NT2/D1 (cell line): ENCODE results near the gene NADSYN1.

Experiments
- DNase-seq: peaks from one replicate; pipeline ENCODE4 v3.0.0-alpha.2; 2011; ENCODE audit warnings: low read depth, low spot score
- H3K27me3 ChIP-seq: 2 replicates; pipeline ENCODE4 v1.6.0; 2011; ENCODE audit warnings: mild to moderate bottlenecking; ENCODE audit not compliant: insufficient read length, insufficient read depth
- H3K36me3 ChIP-seq: 2 replicates; pipeline ENCODE4 v1.6.1; 2011; ENCODE audit warnings: mild to moderate bottlenecking, low read length, mixed read lengths; ENCODE audit not compliant: insufficient read depth, insufficient read length
- H3K4me1 ChIP-seq: 2 replicates; pipeline ENCODE4 v1.5.1; 2011; ENCODE audit not compliant: insufficient read depth, insufficient read length
- H3K4me3 ChIP-seq: 2 replicates; pipeline ENCODE4 v1.5.1; 2011; ENCODE audit warnings: low read depth; ENCODE audit not compliant: insufficient read length
- H3K9ac ChIP-seq: 2 replicates; pipeline ENCODE4 v1.6.0; 2011; ENCODE audit warnings: low read depth; ENCODE audit not compliant: insufficient read length
- H3K9me3 ChIP-seq: 2 replicates; pipeline ENCODE4 v1.5.1; 2011; ENCODE audit warnings: mild to moderate bottlenecking, low read length; ENCODE audit not compliant: insufficient read depth
- SUZ12 ChIP-seq: IDR thresholded peaks from 2 replicates; pipeline ENCODE4 v1.6.1; 2011; ENCODE audit not compliant: insufficient read length, insufficient read depth; ENCODE audit errors: extremely low read depth
- YY1 ChIP-seq: IDR thresholded peaks from 2 replicates; pipeline ENCODE4 v1.6.1; 2011; ENCODE audit not compliant: insufficient read length, insufficient read depth
- ZNF274 ChIP-seq: IDR thresholded peaks from 2 replicates; pipeline ENCODE4 v1.6.1; 2011; ENCODE audit warnings: mild to moderate bottlenecking, low read depth, low read length

The NADSYN1 gene

DNA sequence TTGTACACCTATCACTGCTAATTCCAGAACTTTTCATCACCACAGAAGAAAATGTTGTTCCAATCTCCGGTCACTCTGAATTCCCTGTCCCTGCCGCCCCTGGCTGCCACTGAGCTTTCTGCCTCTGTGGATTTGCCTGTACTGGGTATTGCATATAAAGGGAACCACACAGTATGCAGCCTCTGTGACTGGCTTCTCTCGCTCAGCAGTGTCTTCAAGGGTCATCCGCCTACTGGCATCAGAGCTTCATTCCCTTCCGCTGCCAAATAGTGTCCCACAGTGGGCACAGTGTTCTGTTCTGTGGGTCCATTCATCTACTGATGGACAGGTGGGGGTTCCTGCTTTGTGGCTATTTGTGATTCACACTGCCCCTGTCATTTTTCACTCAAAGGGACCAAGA lies 10.1 kb upstream of the NADSYN1 start:
- Histone ChIP-seq H3K4me3 (no peak overlapping the region), H3K36me3 (peaks cover 92% of the 10 kb centered on the region), H3K9me3 (peaks cover 18% of the 10 kb centered on the region), H3K9ac (no peak overlapping the region), H3K4me1 (no peaks in the 10 kb centered on the region), H3K27me3 (no peaks in the 10 kb centered on the region)
- TF ChIP-seq ZNF274 (no peak), SUZ12 (no peak), YY1 (no peak)
- DNase-seq: no peak

DNA sequence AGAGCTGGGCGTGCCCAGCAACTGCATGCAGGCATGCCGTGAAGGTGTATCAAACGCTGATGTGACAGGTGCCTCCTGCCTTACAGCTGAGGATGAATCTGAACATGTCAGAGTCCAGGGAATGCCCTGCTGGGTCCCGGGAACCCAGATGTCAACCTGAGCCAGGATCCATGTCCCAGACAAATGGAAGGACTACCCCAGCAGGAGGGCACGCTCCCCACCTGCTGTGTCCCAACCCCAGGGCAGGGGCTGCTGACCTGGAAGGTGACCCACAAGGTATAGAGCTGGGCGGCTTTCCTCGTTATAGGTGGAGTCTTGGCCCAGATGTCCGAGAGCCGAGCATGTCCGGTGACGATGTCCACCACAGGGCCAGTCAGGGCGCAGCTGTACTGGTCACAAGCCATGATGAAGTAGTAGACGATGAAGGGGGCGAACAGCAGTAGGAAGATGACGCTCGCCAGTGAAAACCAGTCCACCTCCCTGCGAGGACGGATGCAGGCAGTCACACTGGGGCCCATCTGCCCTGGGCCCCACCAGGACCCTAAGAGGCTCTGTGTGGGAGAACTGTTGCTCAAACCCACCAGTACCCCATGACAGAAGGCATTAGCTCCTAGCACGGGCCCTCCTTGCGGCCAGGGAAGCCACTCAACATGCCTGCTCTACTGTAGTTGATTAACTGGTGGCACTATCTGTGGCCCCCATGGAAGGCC lies 9.1 kb upstream of the NADSYN1 start:
- DNase-seq: no peak

DNA sequence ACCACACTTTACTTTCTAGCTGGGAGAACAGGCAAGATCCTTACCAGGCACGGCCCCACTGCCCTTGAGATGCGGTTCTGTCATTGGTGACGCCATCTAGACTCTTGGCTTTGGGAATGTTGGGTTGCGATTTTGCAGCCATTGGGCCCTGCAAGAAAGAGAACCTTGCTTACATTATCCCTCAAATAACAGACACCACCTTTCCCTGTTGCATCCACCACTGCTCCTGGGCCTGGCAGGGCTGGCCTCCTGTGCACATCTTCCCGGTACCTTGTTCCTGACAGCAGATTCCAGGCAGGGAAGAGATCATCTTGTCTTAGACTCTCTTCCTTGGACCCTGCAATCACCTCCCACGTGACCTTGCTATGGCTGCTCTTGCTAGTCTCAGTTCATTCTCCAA lies 8.2 kb upstream of the NADSYN1 start:
- Histone ChIP-seq H3K9me3 (peaks cover 18% of the 10 kb centered on the region), H3K27me3 (no peaks in the 10 kb centered on the region), H3K4me3 (no peak overlapping the region), H3K4me1 (no peaks in the 10 kb centered on the region), H3K36me3 (peaks cover 73% of the 10 kb centered on the region), H3K9ac (no peak overlapping the region)
- no peak for TF ChIP-seq SUZ12
- no peak for TF ChIP-seq YY1
- no peak for TF ChIP-seq ZNF274
- no peak for DNase-seq

More for the DNA sequence above, 9.1 kb upstream of the NADSYN1 start:
- H3K9ac ChIP-seq: no peak overlapping the region
- H3K4me3 ChIP-seq: no peak overlapping the region
- H3K36me3 ChIP-seq: peaks cover 82% of the 10 kb centered on the region
- TF ChIP-seq ZNF274 (no peak), SUZ12 (no peak)
- H3K27me3 ChIP-seq: no peaks in the 10 kb centered on the region
- H3K9me3 ChIP-seq: peaks cover 18% of the 10 kb centered on the region
- no peaks in the 10 kb centered on the region for H3K4me1 ChIP-seq

DNA sequence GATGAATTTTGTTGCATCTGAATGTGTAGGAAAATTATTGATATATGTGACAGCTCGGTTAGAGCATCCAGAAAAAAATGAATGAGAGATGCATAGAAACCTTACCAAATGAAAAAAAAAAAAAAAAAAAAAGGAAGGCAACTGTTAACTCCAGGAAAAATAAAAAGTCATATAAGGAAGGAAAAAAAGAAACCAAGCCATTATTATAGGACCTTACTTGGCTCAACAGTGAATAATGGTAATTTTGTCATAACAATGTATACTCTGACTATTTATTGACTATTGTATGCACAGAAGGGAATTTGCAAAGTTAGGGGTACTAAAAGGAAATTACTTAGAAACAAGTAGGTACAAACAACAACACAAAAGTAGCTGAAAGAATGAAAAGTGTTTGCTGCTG lies 6.9 kb upstream of the NADSYN1 start:
- Histone ChIP-seq H3K9me3 (peaks cover 18% of the 10 kb centered on the region), H3K36me3 (peaks cover 60% of the 10 kb centered on the region), H3K4me1 (no peaks in the 10 kb centered on the region), H3K27me3 (no peaks in the 10 kb centered on the region), H3K9ac (no peak overlapping the region), H3K4me3 (no peak overlapping the region)
- no peak for DNase-seq
- no peak for TF ChIP-seq YY1
- no peak for TF ChIP-seq SUZ12
- no peak for TF ChIP-seq ZNF274

DNA sequence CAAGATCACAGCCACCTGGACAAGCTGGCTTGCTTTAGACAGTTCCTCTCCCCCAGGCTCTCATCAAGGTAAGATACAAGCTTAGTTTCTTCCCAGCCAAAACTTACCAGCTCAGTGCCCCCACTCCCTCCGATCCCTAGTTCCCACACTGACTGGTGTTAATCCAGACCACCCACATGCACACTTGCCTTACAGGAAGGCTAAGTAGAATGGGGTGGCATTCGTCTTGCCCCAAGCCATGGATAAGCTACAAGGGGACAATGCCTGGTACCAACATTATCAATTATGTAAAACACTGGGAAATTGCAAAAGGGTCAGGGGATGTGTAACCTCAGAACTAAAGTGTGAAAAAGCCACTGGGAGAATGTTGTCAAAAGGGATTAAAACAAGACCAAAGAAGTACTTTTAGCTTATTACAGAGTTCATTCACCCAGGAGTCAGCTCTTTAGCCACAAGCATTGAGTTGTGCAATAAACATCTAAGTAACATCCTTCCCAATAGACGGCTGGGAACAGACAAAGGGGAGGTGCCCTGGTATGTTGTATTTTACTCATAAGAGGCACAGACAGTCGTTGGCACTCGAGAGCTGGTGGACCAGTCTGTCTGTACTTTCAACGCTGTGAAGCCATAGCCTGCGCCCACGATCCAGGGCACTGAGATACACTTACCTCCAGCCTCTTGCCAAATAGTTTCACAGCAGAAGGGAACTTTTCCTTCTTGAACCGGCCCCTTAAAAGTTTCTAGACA lies 5.9 kb upstream of the NADSYN1 start:
- no peaks in the 10 kb centered on the region for H3K27me3 ChIP-seq
- no peaks in the 10 kb centered on the region for H3K4me1 ChIP-seq
- TF ChIP-seq ZNF274 (no peak), SUZ12 (no peak), YY1 (no peak)
- DNase-seq: no peak
- peaks cover 18% of the 10 kb centered on the region for H3K9me3 ChIP-seq
- H3K4me3 ChIP-seq: peak overlapping the region; percentile 88
- H3K9ac ChIP-seq: peak overlapping the region; percentile 88
- H3K36me3 ChIP-seq: peaks cover 52% of the 10 kb centered on the region

DNA sequence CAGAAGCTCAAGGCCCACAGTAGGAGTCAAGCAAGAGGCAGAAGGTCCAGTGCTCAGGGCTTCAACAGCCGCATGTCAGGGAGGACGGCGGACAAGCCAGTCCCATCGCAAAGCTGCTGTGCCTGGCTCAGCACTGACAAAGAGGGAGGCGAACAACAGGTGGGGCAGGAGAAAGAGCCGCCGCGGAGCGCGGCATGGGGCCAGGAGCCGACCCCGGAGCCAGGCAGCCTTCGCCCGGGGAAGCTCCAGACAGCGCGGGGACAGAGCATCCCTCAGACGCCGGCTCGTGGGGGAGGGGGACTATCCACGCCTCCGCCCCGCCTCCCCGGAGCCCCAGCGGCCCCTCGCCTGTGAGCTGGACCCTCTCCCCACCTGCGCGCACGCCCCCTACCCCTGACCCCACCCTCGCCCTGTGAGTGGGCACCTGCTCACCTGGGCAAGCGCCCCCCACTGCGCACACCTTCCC lies 5.2 kb upstream of the NADSYN1 start:
- DNase-seq: peak; percentile 11
- Histone ChIP-seq H3K36me3 (peaks cover 46% of the 10 kb centered on the region), H3K4me3 (peak overlapping the region; percentile 88), H3K27me3 (no peaks in the 10 kb centered on the region), H3K4me1 (peaks cover 3% of the 10 kb centered on the region), H3K9me3 (peaks cover 18% of the 10 kb centered on the region), H3K9ac (peak overlapping the region; percentile 88)
- no peak for TF ChIP-seq YY1
- TF ChIP-seq ZNF274: no peak
- TF ChIP-seq SUZ12: no peak

DNA sequence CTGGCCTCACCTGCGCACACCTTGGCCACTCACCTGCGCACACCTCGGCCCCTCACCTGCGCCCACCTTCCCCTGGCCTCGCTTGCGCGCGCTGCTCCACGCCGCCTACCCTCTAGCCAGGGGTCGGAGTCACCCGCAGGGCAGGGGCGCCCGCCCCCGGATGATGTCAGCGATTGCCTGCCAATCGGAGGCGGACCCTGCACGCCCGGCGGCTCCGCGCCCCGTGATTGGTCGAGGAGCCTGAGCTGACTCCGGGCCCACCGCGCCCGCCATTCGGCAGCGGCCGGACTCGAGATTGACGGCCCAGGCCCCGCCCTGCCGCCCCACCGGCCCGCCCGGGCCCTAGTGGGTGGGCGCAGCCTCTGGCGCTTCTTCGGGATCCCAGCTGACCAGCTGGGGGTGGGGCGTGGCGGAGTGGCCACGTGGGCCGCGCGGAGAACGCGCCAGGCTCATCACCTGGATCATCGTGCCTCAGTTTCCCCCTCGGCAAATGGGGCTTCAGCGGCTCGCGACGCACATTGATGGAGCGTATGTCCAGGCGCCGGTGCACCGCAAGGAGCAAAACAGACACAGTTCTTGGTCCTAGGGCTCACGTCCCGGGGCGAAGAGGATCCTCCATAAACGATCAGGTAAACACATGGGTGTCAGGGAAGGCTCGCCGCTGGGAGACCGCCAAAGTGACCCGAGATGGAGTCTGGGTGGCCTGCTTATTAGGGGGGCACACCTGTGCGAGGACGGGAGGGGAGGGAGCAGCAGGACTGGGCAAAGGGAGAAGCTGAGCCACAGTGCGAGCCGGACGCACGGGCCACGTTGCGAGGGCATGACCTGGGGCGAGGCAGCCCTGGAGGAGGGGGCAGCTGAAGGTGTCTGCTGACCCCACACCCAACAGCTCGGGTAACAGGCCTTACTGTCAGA lies 4.5 kb upstream of the NADSYN1 start, which contains the start of gene DHCR7:
Gene DHCR7, minus strand, starts transcription at position 137 of the 915 bp plus-strand sequence. CDS start 3,441 bp downstream, outside the sequence.
- Histone ChIP-seq H3K9ac (peak within 1 kb of the TSS; percentile 95), H3K27me3 (no peaks in the 10 kb centered on the region), H3K4me1 (peaks cover 3% of the 10 kb centered on the region), H3K9me3 (peaks cover 18% of the 10 kb centered on the region), H3K36me3 (peaks cover 39% of the 10 kb centered on the region), H3K4me3 (peak within 1 kb of the TSS; percentile 88)
- TF ChIP-seq SUZ12: no peak
- no peak for TF ChIP-seq YY1
- peak; percentile 92 for DNase-seq
